ENCODE results near the gene CKLF.
A peak's percentile ranks its signal among the peaks of the same experiment; 100 is the strongest.

Gene CKLF

DNA sequence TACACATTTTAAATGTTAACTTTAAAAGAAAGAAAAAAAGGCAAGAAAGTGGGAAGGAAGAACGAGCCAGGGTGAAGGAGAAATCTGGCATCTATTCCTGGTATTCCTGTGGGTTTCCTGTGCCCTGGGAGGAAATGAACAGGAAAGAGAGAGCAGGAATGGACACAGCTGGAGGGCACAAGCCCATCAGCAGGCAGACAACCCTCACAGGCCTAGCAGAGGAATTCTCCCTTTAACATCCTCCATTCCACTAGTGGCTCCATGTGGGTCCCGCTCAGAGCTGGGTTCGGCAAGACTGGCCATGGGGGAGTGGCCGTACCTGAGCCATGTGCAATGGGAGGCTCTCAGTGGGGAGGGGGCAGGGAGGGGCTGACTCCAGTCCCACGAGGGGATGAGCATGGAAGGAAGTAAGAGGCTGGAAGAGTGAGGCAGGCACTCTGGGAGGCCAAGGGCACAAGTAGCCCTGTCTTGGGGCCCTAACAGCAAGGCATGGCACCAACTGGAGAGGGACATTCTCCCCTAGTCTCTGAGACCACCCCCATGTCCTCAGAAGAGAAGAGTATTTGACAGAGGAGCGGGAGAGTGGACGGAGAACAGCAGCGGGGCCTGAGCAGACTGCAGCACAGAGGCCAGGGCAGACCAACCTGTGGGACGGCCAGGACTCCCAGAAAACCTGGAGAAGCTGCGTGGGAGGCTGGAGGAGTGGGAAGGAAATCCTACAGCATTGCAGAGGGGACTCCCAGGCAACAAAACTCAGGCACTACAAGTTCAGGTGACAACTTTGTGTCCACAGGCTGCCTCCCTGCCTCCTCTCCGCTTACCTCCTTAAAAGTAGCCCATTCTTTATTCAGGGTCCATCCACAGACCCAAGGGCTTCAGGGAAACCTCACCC lies 32.6 kb upstream of the CKLF start:
- DNase-seq: no peak

DNA sequence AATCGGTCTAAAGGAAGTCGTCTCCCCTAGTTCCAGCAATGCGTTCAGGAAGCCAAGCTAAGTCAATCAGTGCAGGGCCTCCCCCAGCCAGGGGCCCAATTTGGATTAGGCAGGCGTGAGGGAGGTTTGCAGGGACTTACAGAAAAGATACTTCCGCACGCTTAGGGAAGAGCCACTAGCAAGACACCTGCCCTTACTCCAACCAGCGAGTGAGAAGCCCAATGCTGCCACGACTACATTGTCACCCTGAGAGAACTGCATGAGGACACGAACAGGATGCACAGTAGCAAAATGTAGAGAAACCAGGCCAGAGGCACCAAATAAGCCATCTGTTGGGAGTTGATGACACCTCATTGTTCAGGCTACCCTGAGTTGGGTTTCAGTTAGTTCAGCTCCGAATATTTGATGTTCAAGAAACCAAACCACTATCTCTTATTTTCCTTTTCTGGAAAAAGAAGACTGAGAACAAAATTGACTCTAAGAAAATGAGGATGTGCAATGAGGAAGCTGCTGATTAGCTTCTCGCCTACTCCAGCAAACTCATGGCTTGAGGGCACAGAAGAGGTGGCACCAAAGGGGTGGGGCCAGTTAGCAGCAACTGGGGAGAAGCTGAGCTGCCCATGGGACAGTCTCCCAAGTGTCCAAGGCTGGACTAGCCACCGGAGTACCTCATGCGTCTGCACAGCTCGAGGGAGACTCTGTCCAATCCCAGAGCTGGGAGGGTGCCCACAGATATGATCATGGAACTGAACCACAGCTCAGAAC lies 31.8 kb upstream of the CKLF start:
- no peak for DNase-seq

DNA sequence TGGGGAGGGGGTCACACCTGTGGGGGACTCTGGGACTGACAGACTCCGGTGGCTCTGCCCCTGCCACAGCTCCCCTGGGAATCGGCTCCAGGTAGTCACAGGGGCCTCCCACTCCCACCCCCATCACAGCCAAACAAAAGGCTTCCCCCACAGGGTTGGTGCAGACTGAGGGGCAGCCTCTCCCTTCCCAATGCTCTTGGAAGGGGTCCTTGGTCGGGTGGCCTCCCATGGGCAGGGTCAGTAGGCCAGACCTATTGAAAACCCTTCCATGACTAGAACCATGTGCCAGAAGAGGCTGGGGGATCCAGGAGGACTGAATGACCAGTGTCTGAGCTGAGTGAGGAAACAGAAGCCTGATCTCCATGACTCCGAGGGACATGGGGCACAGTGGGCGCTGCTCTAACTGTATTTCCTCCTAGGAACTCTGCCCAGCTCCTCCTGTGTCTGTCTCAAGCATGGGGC lies 31.1 kb upstream of the CKLF start:
- DNase-seq: no peak

DNA sequence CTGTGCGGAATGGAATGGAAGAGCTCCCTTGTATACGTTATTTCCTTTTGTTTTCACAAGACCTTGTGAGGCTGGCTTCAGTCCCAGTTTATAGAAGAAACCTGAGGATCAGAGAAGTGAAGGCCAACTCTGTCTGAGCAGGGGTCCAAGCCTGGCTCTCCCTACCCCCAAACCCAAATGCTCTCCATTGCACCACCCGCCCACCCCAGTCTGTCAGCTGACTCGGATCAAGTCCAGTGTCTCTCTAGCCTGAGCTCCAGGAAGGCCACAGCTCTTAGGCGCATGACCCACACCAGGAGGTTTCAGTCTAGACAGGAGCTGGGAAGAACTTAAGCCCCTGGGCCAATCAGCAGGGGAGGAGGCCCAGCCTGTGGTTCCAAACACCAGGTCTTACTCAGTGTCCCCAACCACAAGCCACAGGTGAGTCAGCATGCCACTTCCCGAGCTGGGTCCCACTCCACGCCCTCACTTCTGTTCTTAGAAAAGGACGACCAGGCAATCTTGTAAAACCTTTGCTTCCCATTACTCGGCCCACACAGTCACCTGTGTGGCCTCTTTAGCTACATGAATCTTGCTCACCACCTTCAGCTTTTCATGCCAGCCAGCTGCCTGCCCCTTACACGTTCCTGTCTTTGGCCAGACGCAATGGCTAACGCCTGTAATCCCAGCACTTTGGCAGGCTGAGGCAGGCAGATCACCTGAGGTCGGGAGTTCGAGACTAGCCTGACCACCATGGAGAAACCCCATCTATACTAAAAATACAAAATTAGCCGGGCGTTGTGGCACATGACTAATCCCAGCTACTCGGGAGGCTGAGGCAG lies 30.2 kb upstream of the CKLF start:
- DNase-seq: peak; percentile 94

DNA sequence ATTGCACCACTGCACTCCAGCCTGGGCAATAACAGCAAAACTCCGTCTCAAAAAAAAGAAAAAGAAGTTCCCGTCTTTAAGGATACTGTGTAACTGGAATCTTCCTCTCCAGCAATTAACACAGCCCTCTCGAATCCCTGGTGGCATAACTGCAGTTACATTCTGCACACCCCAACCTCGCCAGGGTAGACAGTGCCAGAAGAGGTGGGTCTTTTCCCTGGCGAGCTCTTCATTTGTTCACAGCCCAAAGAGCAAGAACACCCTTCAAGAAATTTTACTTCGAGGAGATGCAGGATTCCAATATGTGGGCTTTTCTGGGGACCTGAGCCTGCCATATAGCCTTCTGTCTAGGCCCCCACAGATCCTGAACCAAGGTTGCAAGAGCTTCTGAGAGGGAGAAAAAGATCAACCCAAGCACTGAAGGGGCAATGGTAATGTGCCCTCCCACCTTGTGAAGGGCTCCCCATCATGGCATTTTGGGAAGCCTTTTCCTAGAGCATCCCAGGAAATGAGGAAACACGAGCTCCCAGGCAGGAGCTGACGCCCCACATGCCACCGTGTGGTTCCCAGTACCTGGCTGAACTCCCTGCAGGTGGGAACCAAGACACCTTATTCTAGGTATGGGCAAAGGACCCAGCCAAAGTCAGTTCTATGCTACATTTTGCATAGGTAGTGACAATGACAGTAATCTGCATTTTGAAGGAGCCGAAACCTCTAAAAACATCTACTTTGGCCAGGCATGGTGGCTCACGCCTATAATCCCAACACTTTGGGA lies 29.4 kb upstream of the CKLF start:
- peak; percentile 59 for DNase-seq

DNA sequence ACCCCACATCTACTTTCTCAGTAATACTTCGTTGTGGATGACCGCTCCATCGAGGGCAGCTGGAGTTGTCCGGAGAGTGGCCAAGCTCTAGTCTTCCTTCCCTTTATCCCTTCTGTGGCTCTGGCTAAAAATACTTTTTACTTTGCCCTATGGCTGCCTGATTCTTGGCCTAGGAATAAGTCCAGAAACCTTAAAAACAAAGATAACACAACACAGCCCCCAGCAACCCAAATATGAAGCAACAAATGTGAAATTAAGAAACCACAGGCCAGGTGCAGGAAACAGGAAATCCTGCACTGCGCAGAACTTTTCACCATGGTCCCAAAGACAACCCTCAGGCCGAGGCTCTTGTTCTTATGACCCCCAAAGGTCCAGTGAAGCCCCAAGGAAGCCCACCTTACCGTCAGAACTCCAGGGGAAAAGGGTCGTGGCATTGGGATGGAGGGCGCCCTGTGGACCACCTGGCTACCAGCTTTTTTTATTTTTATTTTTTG lies 28.5 kb upstream of the CKLF start:
- peak; percentile 65 for DNase-seq

DNA sequence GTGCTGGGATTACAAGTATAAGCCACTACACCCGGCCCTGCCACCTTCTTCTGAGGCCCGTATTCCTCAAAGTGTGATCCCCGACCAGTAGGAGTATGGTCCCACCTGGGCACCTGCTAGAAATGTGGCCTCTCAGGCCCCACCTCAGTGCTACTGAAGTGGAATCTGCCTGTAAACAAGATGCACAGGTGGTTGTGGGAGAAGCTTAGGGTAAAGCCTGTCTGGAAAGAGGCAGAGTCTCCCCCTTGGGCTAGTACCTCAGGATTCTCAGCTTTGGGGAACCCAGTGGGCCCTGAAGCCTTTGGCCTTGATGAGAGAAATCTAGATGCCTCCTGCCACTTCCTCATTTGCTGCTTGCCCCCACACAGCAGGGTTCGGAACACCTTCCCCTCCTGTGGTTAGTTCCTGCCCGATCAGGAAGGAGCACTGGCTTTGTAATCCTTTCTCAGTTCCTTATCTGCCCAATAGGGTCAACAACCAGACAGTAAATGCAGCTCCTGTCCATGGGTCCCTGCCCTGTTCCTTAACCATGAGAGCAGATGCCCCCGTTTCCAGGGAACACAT lies 27.7 kb upstream of the CKLF start:
- peak; percentile 71 for DNase-seq

DNA sequence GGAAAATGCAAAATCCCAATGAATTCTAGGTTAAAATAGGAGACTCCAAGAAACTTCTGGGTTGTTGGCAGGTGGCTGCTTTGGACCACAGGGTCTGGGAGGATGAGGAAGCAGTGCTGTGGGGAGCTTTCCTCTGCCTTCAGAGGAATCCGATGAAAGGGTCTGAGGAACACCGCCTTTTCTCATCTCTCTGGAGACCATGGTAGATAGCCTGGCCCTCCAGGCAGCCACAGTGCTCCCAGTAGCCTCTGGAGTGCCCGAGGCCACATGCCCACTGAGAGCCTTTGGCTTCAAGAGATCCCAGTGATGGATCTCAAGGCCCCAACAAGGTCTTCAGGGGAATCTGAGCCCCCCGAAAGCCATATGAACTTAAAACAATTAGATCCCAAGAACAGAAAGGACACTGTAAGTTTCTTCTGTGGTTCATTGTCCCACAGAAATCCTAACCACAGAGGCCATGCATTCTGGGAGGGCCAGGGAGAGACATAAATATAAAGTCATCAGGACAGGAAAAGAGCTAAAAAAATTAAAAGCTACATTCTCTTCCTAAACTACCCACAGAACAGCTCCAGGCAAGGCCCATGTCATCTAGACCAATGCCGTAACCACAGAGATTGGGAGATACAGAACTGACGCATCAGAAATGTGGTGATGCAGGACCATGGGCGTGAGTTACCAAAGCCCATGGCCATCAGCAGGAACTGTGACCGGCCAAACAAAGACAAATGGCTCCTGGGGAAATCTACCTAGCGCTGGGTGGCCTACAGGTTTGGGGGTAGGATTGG lies 26.8 kb upstream of the CKLF start:
- no peak for DNase-seq

DNA sequence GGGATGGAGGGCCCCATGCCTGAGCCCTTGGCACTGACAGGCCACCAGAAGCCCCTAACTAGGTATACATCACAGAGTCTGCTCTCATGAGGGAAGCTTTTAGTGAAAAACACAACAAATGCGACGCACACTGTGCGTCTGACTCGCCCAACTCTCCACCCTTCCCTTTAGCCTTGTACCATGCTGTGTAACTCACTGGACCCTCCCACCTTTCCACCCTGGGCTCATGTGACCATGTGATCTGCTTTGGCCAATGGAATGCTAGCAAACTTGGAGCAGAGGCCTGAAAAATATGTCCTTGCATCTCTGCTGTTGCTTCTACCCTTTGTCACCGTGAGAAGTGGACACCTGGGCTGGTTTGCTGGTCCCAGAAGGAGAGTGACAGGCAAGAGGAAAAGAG lies 24.1 kb upstream of the CKLF start:
- DNase-seq: no peak

DNA sequence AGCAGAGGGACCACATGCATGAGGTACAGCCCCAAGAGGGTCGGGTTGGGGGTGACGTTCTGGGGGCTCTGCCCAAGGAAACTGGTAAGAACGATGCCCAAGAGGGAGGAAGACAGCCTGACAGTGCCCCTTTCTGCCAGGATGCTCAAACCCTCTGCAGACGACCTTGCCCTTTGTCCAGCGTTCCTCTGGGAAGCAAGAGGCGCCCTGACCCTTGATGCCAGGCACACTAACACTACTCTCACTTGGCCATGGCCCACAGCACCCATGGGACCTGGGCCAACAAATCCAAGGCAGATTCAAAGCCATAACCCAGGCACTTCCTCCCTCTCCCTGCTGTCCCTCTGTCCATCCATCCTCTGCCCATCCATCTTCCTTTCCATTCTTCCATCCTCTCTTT lies 22.9 kb upstream of the CKLF start:
- no peak for DNase-seq

DNA sequence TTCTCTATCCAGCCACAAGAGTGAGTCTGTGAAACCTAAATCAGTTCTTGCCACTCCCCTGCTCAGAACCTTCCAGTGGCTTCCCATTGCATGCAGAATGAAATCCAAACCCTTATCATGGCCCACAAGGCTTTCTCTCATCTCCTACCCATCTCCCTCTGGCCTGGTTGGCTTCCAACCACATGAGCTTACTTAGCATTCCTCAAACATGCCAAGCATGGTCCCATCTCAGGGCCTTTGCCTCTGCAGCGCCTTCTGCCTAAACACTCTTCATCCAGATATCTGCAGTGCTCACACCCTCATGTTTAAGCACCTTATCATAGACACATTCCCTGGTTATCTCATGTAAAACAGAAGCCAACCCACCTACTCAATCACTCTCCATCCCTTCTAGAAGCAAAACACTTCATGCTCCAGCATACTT lies 18.0 kb upstream of the CKLF start:
- DNase-seq: no peak

DNA sequence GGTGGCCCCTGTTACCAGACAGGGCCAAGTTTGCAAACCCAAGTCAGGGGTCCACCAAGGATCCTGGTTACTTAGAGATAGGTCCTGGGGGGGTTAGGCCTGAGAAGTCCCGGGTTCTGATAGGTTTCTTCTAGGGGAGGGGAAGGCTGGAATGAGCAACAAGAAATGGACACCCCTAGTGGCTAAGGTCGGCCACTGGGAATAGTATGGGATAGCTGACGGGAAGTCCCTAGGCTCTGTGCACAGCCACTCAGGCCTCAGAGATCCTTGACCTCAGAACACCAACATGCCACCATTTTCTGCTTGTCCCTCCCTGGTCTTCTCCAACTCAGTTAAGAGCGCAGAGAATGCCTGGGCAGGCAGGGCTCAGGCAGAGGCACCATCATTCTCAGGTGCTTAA lies 15.9 kb upstream of the CKLF start:
- DNase-seq: no peak

DNA sequence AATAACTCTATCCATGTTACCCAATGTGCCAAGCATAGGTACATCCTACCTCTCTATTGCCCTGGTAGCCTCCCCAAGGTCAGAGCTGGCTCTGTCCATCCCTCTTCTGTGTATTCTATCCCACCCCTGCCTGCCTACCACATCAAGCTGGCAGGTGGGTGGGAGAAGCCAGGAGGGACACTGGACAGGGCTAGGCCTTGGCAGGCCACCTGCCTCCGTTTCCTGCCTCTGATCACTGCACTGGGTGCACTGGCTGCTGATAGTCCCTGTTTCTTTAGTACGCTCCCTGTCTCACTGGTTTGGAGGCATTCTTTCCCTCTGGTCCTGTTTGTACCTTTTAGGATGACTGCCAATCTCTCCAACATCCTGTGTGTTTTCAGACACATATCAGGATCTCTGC lies 15.1 kb upstream of the CKLF start:
- no peak for DNase-seq

DNA sequence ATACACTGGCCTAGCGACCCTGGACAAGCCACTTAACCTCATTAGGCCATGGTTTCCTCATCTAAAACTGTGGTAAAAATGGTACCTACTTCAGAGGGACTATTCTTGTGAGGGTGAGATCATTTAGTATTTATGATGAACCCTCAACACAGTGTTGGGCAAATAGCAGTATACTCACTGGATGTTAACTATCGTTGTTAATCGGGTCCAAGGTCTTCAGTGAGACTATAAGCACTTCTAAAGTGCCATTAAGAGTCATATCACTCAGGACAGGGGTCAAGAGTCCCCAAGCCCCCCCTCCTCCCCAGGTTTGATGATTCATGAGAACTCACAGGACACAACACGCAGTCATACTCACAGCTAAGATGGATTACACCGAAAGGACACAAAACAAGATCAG lies 13.5 kb upstream of the CKLF start:
- DNase-seq: no peak

DNA sequence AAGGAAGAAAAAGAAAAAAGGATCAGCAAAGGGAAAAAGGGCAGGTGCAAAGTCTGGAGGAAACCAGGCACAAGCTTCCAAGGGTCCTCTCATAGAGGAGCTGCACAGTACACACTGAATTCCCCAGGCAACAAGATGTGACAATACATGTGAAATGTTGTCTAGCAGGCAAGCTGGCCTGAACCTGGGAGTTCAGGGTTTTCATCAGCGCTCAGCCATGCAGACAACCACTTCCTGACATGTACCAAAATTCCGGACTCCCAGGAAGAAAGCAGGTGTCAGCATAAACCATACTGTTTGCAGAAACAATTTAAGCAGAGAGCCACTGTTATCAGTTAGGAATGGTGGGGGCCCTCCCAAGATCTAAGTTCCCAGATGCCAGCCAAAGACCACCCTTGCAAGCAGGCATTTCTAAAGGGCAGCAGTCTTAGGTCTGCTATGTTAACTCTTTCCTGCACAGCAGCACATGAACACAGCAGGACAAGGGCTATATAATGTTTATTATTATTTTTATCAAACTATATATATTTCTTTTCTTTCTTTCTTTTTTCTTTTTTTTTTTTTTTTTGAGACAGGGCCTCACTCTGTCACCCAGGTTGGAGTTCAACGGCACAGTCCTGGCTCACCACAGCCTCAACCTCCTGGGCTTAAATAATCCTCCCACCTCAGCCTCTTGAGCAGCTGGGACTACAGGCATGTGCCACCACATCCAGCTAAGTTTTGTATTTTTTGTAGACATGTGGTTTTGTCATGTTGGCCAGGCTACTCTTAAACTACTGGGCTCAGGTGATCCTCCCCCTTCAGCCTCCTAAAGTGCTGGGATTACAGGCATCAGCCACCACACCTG lies 12.5 kb upstream of the CKLF start:
- no peak for DNase-seq

DNA sequence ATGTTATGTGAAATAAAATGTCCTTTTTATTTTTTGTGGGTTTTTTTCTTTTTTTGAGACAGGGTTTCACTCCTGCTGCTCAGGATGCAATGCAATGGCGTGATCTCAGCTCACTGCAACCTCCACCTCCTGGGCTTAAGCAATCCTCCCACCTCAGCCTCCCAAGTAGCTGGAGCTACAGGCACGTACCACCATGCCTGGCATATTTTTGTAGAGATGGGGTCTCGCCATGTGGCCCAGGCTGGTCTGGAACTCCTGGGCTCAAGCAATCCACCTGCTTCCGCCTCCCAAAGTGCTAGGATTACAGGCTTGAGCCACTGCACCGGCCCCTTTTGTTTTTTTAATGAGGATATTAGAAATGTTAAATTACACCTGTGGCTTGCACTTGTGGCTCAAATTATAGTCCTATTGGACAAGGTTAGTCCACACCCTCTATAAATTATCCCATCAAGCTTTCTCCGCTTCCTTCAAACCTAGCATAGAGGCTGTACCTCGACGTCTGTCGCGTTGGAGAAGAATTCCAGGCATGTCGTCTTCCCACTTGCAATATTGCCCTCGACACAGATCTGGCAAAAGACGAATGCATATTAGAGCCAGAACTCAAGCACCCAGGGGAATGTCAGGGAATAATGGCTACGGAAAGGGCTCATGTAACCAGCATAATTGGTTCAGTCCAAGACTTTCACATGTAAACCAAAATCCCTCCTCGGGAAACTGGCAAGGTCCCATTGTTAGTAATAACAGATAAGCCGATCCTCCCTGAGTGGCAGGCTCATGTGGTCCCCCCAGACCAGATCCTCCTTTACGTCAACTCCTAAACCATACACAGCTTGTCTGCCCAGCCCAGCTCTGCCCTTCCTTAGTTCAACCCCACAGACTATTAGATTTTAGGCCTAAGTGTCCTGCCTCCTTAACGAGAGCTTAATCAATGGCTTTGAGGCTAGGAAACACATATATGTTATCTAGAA lies 10.7 kb upstream of the CKLF start:
- no peak for DNase-seq

DNA sequence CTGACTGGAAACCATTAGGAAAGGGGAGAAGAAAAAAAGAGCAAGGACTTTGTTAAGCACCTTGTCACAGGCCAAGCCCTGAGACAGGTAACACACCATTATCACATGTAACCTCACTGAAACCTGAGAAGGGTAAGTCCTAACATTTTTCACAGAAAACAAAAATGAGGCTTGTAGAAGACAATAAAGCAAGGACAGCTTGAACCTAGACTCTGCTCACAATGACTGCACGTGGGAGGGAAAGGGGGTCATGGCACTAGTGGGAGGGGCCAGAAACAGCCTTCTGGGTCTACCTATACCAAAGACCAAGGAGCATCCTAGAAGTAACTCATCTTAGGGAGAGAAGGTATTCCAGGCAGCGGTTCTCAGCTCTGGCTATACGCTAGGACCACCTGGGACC lies 10.0 kb upstream of the CKLF start:
- no peak for DNase-seq

DNA sequence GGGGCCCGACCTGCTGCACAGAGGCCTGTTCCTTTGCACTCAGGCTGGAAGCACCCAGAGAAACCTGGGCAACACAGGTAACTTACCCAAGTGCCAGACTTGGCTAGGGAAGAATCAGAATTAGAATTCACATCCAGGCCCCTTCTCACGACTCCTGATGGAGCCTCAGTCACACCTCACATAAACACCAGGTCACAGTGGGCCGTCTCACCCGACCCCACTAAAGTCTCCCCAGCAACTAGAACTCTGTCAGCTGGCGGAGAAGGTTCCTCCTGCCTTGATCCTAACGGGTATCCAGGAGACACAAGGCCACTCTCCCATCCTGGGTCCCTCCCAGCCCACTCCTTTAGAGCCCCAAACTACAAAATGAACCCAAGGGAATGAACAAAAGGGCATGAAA lies 8.8 kb upstream of the CKLF start:
- DNase-seq: no peak

All from activated CD8-positive, alpha-beta memory T cell treated with anti-CD3 and anti-CD28 coated beads for 24 hours (primary cell).